Panc1 (cell line): ENCODE measurements around the gene GPRIN3. TPM values are rescaled to one million over a fixed set of nuclear protein-coding genes. Genes with fewer than 3 reads are reported as not detected.

Source experiments
- ATAC-seq: fragments of 200-7000 bp; cut with Tn5 transposase; 2 replicates; pipeline ENCODE4 v1.9.1; 2020; ENCODE audit warnings: mild to moderate bottlenecking, moderate library complexity
- Bru-seq: library from RNA; stranded (reverse); fragments of 400-500 nt; gene quantifications from one replicate; lab custom pipeline; 2021; lab: Mats Ljungman, UMichigan
- BruChase-seq, 2 experiments: library from RNA; stranded (reverse); fragments of 400-500 nt; gene quantifications; one replicate each; lab custom pipeline; 2021; lab: Mats Ljungman, UMichigan
- BruUV-seq: library from RNA; stranded (reverse); fragments of 400-500 nt; replicated peaks from 2 replicates; lab custom pipeline; 2021; lab: Mats Ljungman, UMichigan
- CTCF ChIA-PET: fragments of 300-600 bp; sonication (Branson Sonifier 250); formaldehyde crosslinking; loops from one replicate; lab custom pipeline; 2022; ENCODE audit warnings: antibody characterized with exemption; lab: Charles Lee
- POLR2A ChIA-PET: fragments of 300-600 bp; sonication (Branson Sonifier 250); formaldehyde crosslinking; loops from one replicate; lab custom pipeline; 2022; ENCODE audit warnings: antibody characterized with exemption; lab: Charles Lee
- DNase-seq: peaks from one replicate; pipeline ENCODE4 v3.0.0-alpha.2; 2010; ENCODE audit warnings: low read depth, low spot score
- H3K27ac ChIP-seq: 2 replicates; pipeline ENCODE4 v1.5.1; 2011; ENCODE audit warnings: mild to moderate bottlenecking, low read length, inconsistent platforms
- H3K27me3 ChIP-seq: fragments of 200-500 bp; sonication (Bioruptor generic); 2 replicates; pipeline ENCODE4 v1.6.0; 2014; ENCODE audit warnings: low read length, inconsistent platforms; ENCODE audit not compliant: control insufficient read depth, insufficient read depth
- H3K36me3 ChIP-seq: fragments of 200-500 bp; sonication (Bioruptor generic); 2 replicates; pipeline ENCODE4 v1.5.1; 2014; ENCODE audit warnings: inconsistent platforms, mild to moderate bottlenecking, low read length, moderate library complexity; ENCODE audit not compliant: control insufficient read depth, insufficient read depth
- H3K4me1 ChIP-seq: 2 replicates; pipeline ENCODE4 v1.5.1; 2011; ENCODE audit warnings: inconsistent platforms, mild to moderate bottlenecking, low read length, moderate library complexity; ENCODE audit not compliant: control insufficient read depth, insufficient read depth
- H3K4me3 ChIP-seq, 2 experiments: 2 replicates each; pipeline ENCODE4 v1.5.1; 2011 to 2012; ENCODE audit warnings: low read depth in 2 of 2, low read length in 2 of 2, mild to moderate bottlenecking in 2 of 2, inconsistent platforms in 1 of 2, moderate library complexity in 1 of 2
- H3K9me3 ChIP-seq: fragments of 200-500 bp; sonication (Bioruptor generic); 2 replicates; pipeline ENCODE4 v1.5.1; 2014; ENCODE audit warnings: low read depth, mild to moderate bottlenecking, inconsistent platforms, low read length, moderate library complexity; ENCODE audit not compliant: control insufficient read depth, insufficient read depth
- POLR2AphosphoS5 ChIP-seq: IDR thresholded peaks from 2 replicates; pipeline ENCODE4 v1.6.1; 2012; ENCODE audit warnings: mild to moderate bottlenecking, low read depth, low read length, moderate library complexity
- SIN3A ChIP-seq: IDR thresholded peaks from 2 replicates; pipeline ENCODE4 v1.6.1; 2012; ENCODE audit warnings: low read depth, mild to moderate bottlenecking, low read length, moderate library complexity, borderline replicate concordance; ENCODE audit not compliant: insufficient read depth
- TCF7L2 ChIP-seq: IDR thresholded peaks from 2 replicates; pipeline ENCODE4 v1.6.1; 2011; ENCODE audit warnings: mild to moderate bottlenecking, low read depth, low read length, inconsistent platforms
- in situ Hi-C: cut with HindIII; loops from 2 replicates; pipeline ENCODE4 v1.10.0; 2016; ENCODE audit warnings: low sequenced_read_pairs, low pct_unique_long_range_greater_than_20kb
- intact Hi-C: fragments of 100-400 bp; cut with micrococcal nuclease; formaldehyde crosslinking; loops from one replicate; pipeline ENCODE4 v1.10.0; 2022; ENCODE audit not compliant: unreplicated experiment
- long read RNA-seq: library from polyadenylated mRNA; unstranded; transcript quantifications from one replicate; pipeline ENCODE4 v2.0.0, GENCODE V29; 2021; ENCODE audit not compliant: unreplicated experiment
- polyA plus RNA-seq: library from polyadenylated mRNA; unstranded; fragments of >200 nt; gene quantifications from one replicate; pipeline ENCODE4 v1.2.1, GENCODE V29; 2012; ENCODE audit warnings: missing spikeins; ENCODE audit not compliant: insufficient read length
- total RNA-seq: library from RNA; stranded (reverse); gene quantifications from one replicate; pipeline ENCODE4 v1.2.1, GENCODE V29; 2021; ENCODE audit not compliant: unreplicated experiment
- TF ChIP-seq, protein P1 (sequence below): fragments of 450-650 bp; IDR thresholded peaks from 2 replicates; pipeline ENCODE4 v1.5.1; 2017; ENCODE audit warnings: mild to moderate bottlenecking
- TF ChIP-seq, protein P2 (sequence below), 2 experiments: IDR thresholded peaks; 2 replicates each; pipeline ENCODE4 v1.6.1; 2011 to 2012; ENCODE audit warnings: low read depth in 2 of 2, control low read depth in 1 of 2, low read length in 1 of 2, mild to moderate bottlenecking in 1 of 2, moderate library complexity in 1 of 2; ENCODE audit not compliant: insufficient read depth in 1 of 2

The GPRIN3 gene
- 0.03 TPM for total RNA-seq
- 0.02 TPM for polyA plus RNA-seq
- Bru-seq, nascent RNA: percentile 7 among the genes with signal in this experiment
- BruChase-seq, experiment 1, labeled RNA remaining after a 2-hour chase: percentile 5 among the genes with signal in this experiment
- BruChase-seq, experiment 2, labeled RNA remaining after a 6-hour chase: percentile 7 among the genes with signal in this experiment
- long read RNA-seq: 0 reads

DNA sequence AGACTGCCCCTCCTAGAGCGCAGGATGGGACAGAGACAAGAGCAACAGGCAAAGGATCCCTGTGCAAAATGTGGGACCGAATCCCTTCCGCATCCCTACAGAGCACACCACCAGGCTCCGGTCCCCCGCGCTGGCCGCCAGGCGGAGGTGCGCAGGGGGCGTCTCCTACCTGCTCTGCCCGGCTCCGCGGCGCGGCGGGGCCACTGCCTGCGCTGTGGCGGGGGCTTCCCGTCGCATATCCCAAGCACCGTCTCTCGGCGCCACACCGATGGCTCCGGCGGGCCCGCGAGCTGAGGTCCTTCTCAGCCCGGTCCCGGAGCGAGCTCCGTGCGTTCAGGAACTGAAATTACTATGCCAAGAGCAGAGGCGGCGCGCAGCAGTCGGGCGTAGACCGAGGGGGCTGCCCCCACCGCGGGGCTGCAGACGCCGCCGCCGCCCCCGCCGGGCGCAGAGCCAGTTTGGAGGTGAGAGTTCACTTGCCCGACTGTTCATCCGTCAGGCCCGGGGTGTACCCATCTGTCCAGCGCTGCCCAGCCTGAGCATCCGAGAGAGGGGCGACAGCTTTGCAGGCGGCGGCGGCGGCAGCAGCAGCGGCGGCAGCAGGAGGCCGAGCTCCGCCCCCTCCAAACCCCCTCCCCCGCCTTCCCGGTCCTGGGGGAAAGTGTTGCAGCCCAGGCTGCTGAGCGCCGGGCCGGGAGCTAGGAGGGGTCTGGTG is at the start of gene GPRIN3:
GPRIN3 (minus strand) TSS at position 355 of the 715 bp plus-strand sequence. CDS start 57,690 bp downstream, outside the sequence.
- H3K36me3 ChIP-seq: no peaks in the 10 kb centered on the region
- H3K27me3 ChIP-seq: peaks cover 3% of the 10 kb centered on the region; the same call in 1 of the 2 replicates
- TF ChIP-seq, protein P1, sequence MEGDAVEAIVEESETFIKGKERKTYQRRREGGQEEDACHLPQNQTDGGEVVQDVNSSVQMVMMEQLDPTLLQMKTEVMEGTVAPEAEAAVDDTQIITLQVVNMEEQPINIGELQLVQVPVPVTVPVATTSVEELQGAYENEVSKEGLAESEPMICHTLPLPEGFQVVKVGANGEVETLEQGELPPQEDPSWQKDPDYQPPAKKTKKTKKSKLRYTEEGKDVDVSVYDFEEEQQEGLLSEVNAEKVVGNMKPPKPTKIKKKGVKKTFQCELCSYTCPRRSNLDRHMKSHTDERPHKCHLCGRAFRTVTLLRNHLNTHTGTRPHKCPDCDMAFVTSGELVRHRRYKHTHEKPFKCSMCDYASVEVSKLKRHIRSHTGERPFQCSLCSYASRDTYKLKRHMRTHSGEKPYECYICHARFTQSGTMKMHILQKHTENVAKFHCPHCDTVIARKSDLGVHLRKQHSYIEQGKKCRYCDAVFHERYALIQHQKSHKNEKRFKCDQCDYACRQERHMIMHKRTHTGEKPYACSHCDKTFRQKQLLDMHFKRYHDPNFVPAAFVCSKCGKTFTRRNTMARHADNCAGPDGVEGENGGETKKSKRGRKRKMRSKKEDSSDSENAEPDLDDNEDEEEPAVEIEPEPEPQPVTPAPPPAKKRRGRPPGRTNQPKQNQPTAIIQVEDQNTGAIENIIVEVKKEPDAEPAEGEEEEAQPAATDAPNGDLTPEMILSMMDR: no peak
- no peak for TF ChIP-seq SIN3A
- no peak for TF ChIP-seq TCF7L2
- TF ChIP-seq POLR2AphosphoS5: no peak
- H3K27ac ChIP-seq: no peak within 1 kb of the TSS
- ChIA-PET CTCF (no interaction called here), POLR2A (no interaction called here)
- H3K4me3 ChIP-seq: peak within 1 kb of the TSS; percentile 20 to 27; a peak in 3 of 4 replicates
- no peaks in the 10 kb centered on the region for H3K4me1 ChIP-seq
- intact Hi-C loops (no loop called here), in situ Hi-C loops (no loop called here)
- no peaks in the 10 kb centered on the region for H3K9me3 ChIP-seq
- ATAC-seq (peak; percentile 58; the same call in 1 of the 2 replicates), DNase-seq (no peak)
- no TSS peak for BruUV-seq

DNA sequence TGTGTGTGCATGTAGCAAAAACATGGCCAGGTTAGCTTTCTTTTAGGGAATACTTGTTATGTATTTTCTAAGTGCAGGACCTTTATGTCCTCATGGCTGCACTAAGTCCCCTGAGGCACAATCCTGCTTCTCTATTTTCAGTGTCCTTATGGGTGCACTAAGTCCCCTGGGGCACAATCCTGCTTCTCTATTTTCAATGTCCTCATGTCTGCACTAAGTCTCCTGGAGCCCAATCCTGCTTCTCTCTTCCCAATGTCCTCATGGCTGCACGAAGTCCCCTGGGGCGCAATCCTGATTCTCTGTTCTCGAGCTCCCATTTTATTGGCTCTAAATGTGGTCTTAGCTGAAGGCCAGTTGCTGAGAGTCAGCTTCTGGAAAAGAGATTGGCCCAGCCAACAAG is 49.7 kb upstream of the GPRIN3 start:
- Histone ChIP-seq H3K4me3 (no peak overlapping the region), H3K4me1 (no peaks in the 10 kb centered on the region), H3K9me3 (no peaks in the 10 kb centered on the region), H3K36me3 (no peaks in the 10 kb centered on the region), H3K27me3 (no peaks in the 10 kb centered on the region), H3K27ac (no peak overlapping the region)
- ChIA-PET POLR2A (no interaction called here), CTCF (interaction anchor here (0.7 kb wide), 1 partner anchor 106 kb away, joined by 3 read pairs; no protein-coding TSS in a partner anchor)
- intact Hi-C loops: no loop called here
- TF ChIP-seq POLR2AphosphoS5 (no peak), TCF7L2 (no peak), SIN3A (no peak)
- TF ChIP-seq, protein P2, sequence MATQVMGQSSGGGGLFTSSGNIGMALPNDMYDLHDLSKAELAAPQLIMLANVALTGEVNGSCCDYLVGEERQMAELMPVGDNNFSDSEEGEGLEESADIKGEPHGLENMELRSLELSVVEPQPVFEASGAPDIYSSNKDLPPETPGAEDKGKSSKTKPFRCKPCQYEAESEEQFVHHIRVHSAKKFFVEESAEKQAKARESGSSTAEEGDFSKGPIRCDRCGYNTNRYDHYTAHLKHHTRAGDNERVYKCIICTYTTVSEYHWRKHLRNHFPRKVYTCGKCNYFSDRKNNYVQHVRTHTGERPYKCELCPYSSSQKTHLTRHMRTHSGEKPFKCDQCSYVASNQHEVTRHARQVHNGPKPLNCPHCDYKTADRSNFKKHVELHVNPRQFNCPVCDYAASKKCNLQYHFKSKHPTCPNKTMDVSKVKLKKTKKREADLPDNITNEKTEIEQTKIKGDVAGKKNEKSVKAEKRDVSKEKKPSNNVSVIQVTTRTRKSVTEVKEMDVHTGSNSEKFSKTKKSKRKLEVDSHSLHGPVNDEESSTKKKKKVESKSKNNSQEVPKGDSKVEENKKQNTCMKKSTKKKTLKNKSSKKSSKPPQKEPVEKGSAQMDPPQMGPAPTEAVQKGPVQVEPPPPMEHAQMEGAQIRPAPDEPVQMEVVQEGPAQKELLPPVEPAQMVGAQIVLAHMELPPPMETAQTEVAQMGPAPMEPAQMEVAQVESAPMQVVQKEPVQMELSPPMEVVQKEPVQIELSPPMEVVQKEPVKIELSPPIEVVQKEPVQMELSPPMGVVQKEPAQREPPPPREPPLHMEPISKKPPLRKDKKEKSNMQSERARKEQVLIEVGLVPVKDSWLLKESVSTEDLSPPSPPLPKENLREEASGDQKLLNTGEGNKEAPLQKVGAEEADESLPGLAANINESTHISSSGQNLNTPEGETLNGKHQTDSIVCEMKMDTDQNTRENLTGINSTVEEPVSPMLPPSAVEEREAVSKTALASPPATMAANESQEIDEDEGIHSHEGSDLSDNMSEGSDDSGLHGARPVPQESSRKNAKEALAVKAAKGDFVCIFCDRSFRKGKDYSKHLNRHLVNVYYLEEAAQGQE (IDR thresholded peaks at IDR 0.05; ENCODE audit: insufficient read depth in 1 of 2, low read depth in 2 of 2, low read length in 1 of 2): no peak
- TF ChIP-seq, protein P1: no peak
- DNase-seq: no peak
- in situ Hi-C loops: no loop called here
- no peak for ATAC-seq
- BruUV-seq: no TSS peak
